ENCODE measurements around the gene FOXL3. TPM values are rescaled to one million over a fixed set of nuclear protein-coding genes. Genes with fewer than 3 reads are reported as not detected.

Gene FOXL3
- total RNA-seq, 1 donor, result not detected

DNA sequence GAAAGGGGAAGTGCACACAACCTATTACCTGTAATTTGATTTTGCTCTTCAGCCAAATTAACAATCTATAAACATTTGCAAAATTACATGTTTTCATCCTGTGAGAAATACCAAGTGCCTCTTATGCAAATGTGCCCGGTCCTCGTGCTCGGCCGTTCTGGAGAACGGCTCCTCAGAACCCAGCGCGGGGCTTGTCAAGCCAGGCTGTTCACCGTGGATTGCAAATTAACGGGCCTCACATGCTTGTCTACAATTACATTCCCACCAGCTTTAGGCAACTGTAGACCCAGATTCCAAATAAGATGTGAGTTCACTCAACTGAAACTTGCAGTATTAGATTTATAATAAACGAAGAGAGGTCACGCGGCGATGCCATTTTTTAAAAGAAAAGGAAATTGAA, 8.8 kb downstream of the FOXL3 start:
- TF ChIP-seq, protein P1, sequence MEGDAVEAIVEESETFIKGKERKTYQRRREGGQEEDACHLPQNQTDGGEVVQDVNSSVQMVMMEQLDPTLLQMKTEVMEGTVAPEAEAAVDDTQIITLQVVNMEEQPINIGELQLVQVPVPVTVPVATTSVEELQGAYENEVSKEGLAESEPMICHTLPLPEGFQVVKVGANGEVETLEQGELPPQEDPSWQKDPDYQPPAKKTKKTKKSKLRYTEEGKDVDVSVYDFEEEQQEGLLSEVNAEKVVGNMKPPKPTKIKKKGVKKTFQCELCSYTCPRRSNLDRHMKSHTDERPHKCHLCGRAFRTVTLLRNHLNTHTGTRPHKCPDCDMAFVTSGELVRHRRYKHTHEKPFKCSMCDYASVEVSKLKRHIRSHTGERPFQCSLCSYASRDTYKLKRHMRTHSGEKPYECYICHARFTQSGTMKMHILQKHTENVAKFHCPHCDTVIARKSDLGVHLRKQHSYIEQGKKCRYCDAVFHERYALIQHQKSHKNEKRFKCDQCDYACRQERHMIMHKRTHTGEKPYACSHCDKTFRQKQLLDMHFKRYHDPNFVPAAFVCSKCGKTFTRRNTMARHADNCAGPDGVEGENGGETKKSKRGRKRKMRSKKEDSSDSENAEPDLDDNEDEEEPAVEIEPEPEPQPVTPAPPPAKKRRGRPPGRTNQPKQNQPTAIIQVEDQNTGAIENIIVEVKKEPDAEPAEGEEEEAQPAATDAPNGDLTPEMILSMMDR (IDR thresholded peaks at IDR 0.05; ENCODE audit: insufficient read depth, low read length), result no peak
- H3K4me3 ChIP-seq (ENCODE audit: low read depth, low read length), result no peak overlapping the region
- DNase-seq (ENCODE audit: low read depth), result no peak

DNA sequence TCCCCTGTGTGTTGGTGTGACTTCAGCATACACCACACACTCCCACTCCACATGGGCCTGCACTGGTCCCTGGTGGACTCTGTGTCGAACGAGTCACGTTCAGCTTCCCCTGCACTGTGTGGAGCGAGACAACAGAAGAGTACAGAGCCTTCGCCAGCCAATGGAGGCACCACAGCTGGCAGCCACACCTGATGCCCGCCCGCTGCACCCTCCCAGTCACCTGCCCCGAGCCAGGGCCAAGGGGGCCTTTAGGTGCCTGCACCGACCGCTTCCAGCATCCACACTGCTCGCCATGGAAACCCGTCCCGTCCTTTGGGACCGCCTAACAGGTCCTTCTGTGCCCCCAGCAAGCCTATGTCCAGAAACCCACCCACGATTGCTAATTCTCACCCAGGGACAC, 9.2 kb downstream of the FOXL3 start:
- TF ChIP-seq, protein P1 (IDR thresholded peaks at IDR 0.05; ENCODE audit: insufficient read depth, low read length), result no peak
- no peak overlapping the region for H3K4me3 ChIP-seq (ENCODE audit: low read depth, low read length)
- no peak for DNase-seq (ENCODE audit: low read depth)

DNA sequence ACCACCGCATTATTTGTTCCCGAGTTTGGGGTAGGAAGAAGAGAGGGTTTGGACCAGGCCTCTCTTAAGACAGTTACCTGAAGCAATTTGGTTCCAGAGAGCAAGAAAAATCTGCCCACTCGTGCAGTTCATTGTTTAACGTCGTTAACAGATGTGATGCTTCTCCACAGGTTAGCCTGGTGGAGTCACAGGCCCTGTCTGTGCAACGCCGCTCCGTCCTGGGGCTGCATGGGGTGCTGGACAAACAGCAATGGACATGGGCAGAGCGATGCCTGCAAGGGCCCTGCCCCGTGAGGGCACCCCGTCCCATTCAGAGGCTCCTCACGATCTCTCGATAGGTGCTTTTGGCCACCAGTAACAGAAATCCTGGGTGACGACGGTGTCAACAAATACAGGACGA, 9.7 kb downstream of the FOXL3 start:
- DNase-seq (ENCODE audit: low read depth), result no peak
- no peak overlapping the region for H3K4me3 ChIP-seq (ENCODE audit: low read depth, low read length)
- TF ChIP-seq, protein P1 (IDR thresholded peaks at IDR 0.05; ENCODE audit: insufficient read depth, low read length), result no peak

DNA sequence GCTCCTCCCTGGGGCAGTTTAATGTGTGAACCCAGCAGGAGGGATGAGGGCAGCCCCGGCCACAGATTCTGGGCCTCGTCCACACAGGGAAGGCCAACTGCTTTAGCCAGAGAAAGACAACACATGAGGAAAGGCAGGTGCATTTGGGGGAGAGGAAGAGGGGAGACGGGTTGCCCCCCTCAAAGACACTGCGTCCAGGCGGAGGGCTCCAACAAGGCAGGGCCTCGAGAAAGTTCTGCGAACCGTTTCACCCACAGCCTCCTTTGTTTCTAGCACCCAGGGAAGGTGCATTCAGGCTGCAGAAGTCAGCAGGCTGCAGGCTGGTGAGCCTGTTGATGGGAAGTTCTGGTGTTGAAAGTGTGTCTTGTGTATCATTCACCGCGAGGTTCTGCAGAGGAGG, 10.1 kb downstream of the FOXL3 start:
- TF ChIP-seq, protein P1 (IDR thresholded peaks at IDR 0.05; ENCODE audit: insufficient read depth, low read length), result no peak
- DNase-seq (ENCODE audit: low read depth), result no peak
- H3K4me3 ChIP-seq (ENCODE audit: low read depth, low read length), result no peak overlapping the region

DNA sequence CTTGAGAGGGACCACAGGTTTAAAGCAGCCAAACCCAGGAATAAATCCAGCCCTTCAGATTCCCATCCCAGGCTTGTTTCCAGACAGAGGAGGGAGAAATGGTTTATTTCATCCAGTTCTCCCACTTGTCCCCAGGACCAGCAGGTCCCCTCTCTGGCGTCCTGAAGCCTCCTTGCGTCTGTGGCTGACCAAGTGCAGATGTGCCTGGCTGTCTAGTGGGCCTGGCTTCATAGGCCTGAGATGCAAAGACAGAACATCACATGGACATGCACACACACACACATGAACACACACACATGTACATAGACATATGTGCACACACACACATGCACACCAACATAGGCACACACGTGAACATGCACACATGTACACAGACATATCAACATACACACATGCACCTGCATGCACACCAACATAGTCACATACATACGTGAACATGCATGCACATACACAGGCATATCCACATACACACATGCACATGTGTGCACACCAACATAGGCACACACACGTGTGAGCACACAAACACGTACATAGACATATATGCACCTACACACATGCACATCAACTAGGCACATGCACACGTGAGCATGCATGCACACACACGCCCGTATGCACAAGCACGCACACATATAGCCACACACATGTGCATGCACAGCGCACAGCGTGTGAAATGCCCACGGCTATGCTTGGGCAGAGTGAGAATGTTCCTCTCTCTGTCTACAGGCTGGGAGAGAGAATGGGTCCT, 10.7 kb downstream of the FOXL3 start:
- no peak overlapping the region for H3K4me3 ChIP-seq (ENCODE audit: low read depth, low read length)
- no peak for DNase-seq (ENCODE audit: low read depth)
- TF ChIP-seq, protein P1 (IDR thresholded peaks at IDR 0.05; ENCODE audit: insufficient read depth, low read length), result no peak

DNA sequence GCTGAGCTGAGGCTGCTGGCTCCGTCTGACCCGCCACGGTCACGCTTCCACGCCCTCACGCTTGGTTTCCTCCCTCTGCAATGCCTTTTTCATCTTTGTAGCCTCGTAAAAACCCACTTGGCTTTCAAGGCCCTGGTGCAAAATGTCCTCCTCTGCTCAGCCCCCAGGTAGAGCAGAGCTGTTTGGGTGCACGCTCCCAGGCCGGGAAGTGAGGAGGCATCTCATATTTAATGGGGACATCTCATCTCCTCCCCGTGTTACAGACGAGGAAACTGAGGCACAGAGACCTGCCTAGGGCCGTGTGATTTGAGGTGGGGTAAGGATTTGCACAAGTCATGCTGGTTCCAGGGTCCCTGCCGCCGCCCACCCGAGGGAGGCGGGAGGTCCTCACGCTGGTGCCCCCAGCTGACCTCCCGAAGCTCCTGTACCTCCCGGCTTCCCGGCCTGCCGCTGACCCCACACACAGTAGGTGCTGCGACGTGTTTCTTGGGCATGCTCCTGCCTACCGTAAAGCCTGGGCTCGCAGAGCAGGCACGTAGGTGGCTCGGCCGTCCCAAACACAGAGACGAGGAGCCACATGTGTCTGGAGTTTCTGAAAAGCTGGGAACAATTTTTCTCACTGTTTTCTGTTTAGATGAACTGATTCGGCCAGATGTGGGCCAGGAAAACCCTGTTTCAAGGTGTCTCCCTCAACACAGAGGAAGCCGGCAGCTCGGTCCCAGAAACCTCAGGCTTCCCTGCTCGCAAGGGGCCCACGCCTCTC, 11.5 kb downstream of the FOXL3 start:
- no peak overlapping the region for H3K4me3 ChIP-seq (ENCODE audit: low read depth, low read length)
- DNase-seq (ENCODE audit: low read depth), result no peak
- TF ChIP-seq, protein P1 (IDR thresholded peaks at IDR 0.05; ENCODE audit: insufficient read depth, low read length), result no peak
